HepG2 (cell line): Measurements from ENCODE around the gene KCNQ2. TPM values are rescaled to one million over a fixed set of nuclear protein-coding genes. Genes with fewer than 3 reads are reported as not detected.

ENCODE experiments used
- AGO2 ChIP-seq: fragments of 200-400 bp; formaldehyde crosslinking; optimal IDR thresholded peaks from 2 replicates; pipeline ENCODE3; 2017; ENCODE audit warnings: mild to moderate bottlenecking, low read depth, low read length, moderate library complexity
- ARNTL ChIP-seq: sonication (generic); formaldehyde crosslinking; IDR thresholded peaks from 2 replicates; pipeline ENCODE4 v1.4.0; 2020; ENCODE audit warnings: mild to moderate bottlenecking, missing genetic modification reagents
- GPBP1L1 ChIP-seq: sonication (generic); formaldehyde crosslinking; IDR thresholded peaks from 2 replicates; pipeline ENCODE4 v1.5.0; 2020; ENCODE audit warnings: mild to moderate bottlenecking, missing genetic modification reagents
- HNRNPUL1 ChIP-seq: fragments of 200-400 bp; formaldehyde crosslinking; IDR thresholded peaks from 2 replicates; pipeline ENCODE4 v1.6.1; 2017; ENCODE audit warnings: low read depth, mild to moderate bottlenecking, low read length, moderate library complexity
- KLF11 ChIP-seq: IDR thresholded peaks from 2 replicates; pipeline ENCODE4 v1.6.1; 2016; ENCODE audit warnings: missing compliant biosample characterization
- MAZ ChIP-seq, 2 experiments: sonication (generic) in 1 of 2; formaldehyde crosslinking in 1 of 2; IDR thresholded peaks; 2 replicates each; pipeline versions ENCODE4 v1.5.0 to v1.6.1; 2012 to 2020; ENCODE audit warnings: low read depth in 2 of 2, mild to moderate bottlenecking in 2 of 2, borderline replicate concordance in 1 of 2, improper control_type of control experiment in 1 of 2, low read length in 1 of 2, missing genetic modification reagents in 1 of 2, moderate library complexity in 1 of 2
- NFIC ChIP-seq: IDR thresholded peaks from 2 replicates; pipeline ENCODE4 v1.6.1; 2012; ENCODE audit warnings: mild to moderate bottlenecking, low read length, inconsistent platforms
- SIX1 ChIP-seq: sonication (generic); formaldehyde crosslinking; IDR thresholded peaks from 2 replicates; pipeline ENCODE4 v1.4.0; 2020; ENCODE audit warnings: missing genetic modification reagents, borderline replicate concordance
- TBL1XR1 ChIP-seq: fragments of 150-350 bp; IDR thresholded peaks from 2 replicates; pipeline ENCODE4 v1.6.1; 2014; ENCODE audit warnings: borderline replicate concordance, low read length; ENCODE audit not compliant: partially characterized antibody
- TERF1 ChIP-seq: sonication (generic); formaldehyde crosslinking; IDR thresholded peaks from 2 replicates; pipeline ENCODE4 v1.8.0; 2022; ENCODE audit warnings: mild to moderate bottlenecking, missing genetic modification reagents, moderate library complexity
- TMF1 ChIP-seq: sonication (generic); formaldehyde crosslinking; IDR thresholded peaks from 2 replicates; pipeline ENCODE4 v1.8.1; 2022; ENCODE audit warnings: low read depth, missing genetic modification reagents
- ZBTB20 ChIP-seq: sonication (generic); formaldehyde crosslinking; IDR thresholded peaks from 2 replicates; pipeline ENCODE4 v1.8.1; 2023; ENCODE audit warnings: missing genetic modification reagents, low read depth, mild to moderate bottlenecking, borderline replicate concordance
- ZNF138 ChIP-seq: sonication (generic); formaldehyde crosslinking; IDR thresholded peaks from 2 replicates; pipeline ENCODE4 v1.5.0; 2020; ENCODE audit warnings: mild to moderate bottlenecking, low read depth, missing genetic modification reagents
- ZNF256 ChIP-seq: sonication (generic); formaldehyde crosslinking; conservative IDR thresholded peaks from 2 replicates; pipeline ENCODE4 v1.4.0; 2020; ENCODE audit warnings: missing genetic modification reagents
- ZNF543 ChIP-seq: sonication (generic); formaldehyde crosslinking; IDR thresholded peaks from 2 replicates; pipeline ENCODE4 v1.4.0; 2020; ENCODE audit warnings: mild to moderate bottlenecking, missing genetic modification reagents
- ZNF546 ChIP-seq: sonication (generic); formaldehyde crosslinking; conservative IDR thresholded peaks from 2 replicates; pipeline ENCODE4 v1.8.1; 2023; ENCODE audit warnings: mild to moderate bottlenecking, missing genetic modification reagents
- ZNF652 ChIP-seq: IDR thresholded peaks from 2 replicates; pipeline ENCODE4 v1.6.1; 2016; ENCODE audit warnings: low read depth, borderline replicate concordance
- polyA plus RNA-seq, 8 experiments: library from polyadenylated mRNA; depleted of rRNA in 3 of 8; stranded (reverse) in 7 of 8; unstranded in 1 of 8; fragments of >200 nt; fragmentation: Illumina TruSeq in 4 of 8; extraction: Trizol in 4 of 8; gene quantifications; 2 replicates each; pipeline versions ENCODE4 v1.2.1 to v1.2.3, GENCODE V29; 2011 to 2016; ENCODE audit warnings: low read depth in 4 of 8, missing spikeins in 1 of 8, mixed read lengths in 1 of 8; ENCODE audit not compliant: insufficient read depth in 1 of 8
- total RNA-seq, 5 experiments: library from RNA; depleted of rRNA; stranded (reverse); fragments of >200 nt; fragmentation: Illumina TruSeq; extraction: Trizol; gene quantifications; 2 replicates each; pipeline ENCODE4 v1.2.3, GENCODE V29; 2016; ENCODE audit warnings: low read depth in 1 of 5
- TF ChIP-seq, protein P1 (sequence below): sonication (generic); formaldehyde crosslinking; IDR thresholded peaks from 2 replicates; pipeline ENCODE4 v1.9.0; 2021; ENCODE audit warnings: missing genetic modification reagents, mild to moderate bottlenecking, borderline replicate concordance
- TF ChIP-seq, protein P2 (sequence below): sonication (generic); formaldehyde crosslinking; IDR thresholded peaks from 2 replicates; pipeline ENCODE4 v1.5.0; 2020; ENCODE audit warnings: mild to moderate bottlenecking, missing genetic modification reagents

Gene KCNQ2
- total and polyA plus RNA-seq, 2 of the 13 experiments (the other 11 are each of a cell fraction or from before 2014, with no cell fraction given): not detected

GRCh38 chr20:63376283-63377250, 95.9 kb downstream of the KCNQ2 start (continued):
- TF ChIP-seq MAZ (IDR thresholded peaks at IDR 0.05; ENCODE audit: borderline replicate concordance, low read depth, low read length) (no peak), MAZ (CRISPR knock-in tag; IDR thresholded peaks at IDR 0.05; ENCODE audit: low read depth) (peak; percentile 53; the same call in 1 of the 2 replicates), KLF11 (CRISPR knock-in tag) (no peak), AGO2 (no peak), ZNF543 (CRISPR knock-in tag) (no peak), ZNF546 (CRISPR knock-in tag) (no peak), TMF1 (no peak), TBL1XR1 (no peak), SIX1 (CRISPR knock-in tag) (no peak), ARNTL (no peak), GPBP1L1 (CRISPR knock-in tag) (no peak), NFIC (no peak), ZNF652 (CRISPR knock-in tag) (no peak), HNRNPUL1 (no peak), ZNF256 (CRISPR knock-in tag) (no peak), ZNF138 (no peak), ZBTB20 (CRISPR knock-in tag) (no peak), TERF1 (CRISPR knock-in tag) (no peak)
- TF ChIP-seq, protein P1, sequence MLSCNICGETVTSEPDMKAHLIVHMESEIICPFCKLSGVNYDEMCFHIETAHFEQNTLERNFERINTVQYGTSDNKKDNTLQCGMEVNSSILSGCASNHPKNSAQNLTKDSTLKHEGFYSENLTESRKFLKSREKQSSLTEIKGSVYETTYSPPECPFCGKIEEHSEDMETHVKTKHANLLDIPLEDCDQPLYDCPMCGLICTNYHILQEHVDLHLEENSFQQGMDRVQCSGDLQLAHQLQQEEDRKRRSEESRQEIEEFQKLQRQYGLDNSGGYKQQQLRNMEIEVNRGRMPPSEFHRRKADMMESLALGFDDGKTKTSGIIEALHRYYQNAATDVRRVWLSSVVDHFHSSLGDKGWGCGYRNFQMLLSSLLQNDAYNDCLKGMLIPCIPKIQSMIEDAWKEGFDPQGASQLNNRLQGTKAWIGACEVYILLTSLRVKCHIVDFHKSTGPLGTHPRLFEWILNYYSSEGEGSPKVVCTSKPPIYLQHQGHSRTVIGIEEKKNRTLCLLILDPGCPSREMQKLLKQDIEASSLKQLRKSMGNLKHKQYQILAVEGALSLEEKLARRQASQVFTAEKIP (CRISPR knock-in tag): no peak
- TF ChIP-seq, protein P2, sequence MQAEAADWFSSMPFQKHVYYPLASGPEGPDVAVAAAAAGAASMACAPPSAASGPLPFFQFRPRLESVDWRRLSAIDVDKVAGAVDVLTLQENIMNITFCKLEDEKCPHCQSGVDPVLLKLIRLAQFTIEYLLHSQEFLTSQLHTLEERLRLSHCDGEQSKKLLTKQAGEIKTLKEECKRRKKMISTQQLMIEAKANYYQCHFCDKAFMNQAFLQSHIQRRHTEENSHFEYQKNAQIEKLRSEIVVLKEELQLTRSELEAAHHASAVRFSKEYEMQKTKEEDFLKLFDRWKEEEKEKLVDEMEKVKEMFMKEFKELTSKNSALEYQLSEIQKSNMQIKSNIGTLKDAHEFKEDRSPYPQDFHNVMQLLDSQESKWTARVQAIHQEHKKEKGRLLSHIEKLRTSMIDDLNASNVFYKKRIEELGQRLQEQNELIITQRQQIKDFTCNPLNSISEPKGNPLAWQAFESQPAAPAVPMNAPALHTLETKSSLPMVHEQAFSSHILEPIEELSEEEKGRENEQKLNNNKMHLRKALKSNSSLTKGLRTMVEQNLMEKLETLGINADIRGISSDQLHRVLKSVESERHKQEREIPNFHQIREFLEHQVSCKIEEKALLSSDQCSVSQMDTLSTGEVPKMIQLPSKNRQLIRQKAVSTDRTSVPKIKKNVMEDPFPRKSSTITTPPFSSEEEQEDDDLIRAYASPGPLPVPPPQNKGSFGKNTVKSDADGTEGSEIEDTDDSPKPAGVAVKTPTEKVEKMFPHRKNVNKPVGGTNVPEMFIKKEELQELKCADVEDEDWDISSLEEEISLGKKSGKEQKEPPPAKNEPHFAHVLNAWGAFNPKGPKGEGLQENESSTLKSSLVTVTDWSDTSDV (CRISPR knock-in tag): 0 out of 2 replicates have a peak, but pooled peaks have one; percentile 20
